ENCODE measurements around the gene RBPMS2.

RBPMS2 gene

GRCh38 chr15:64717130-64717529, 58.3 kb downstream of the RBPMS2 start:
- no peak for DNase-seq

- no peak for DNase-seq
These were observed 58.9 kb downstream of the RBPMS2 start for GRCh38 chr15:64716452-64716851.

- no peak for DNase-seq
These were observed 61.8 kb downstream of the RBPMS2 start for GRCh38 chr15:64713592-64713991.

- no peak for DNase-seq
These were observed 63.0 kb downstream of the RBPMS2 start for GRCh38 chr15:64712353-64712752.

GRCh38 chr15:64710676-64711428, 64.5 kb downstream of the RBPMS2 start:
- DNase-seq, result no peak

GRCh38 chr15:64706011-64706911, 69.1 kb downstream of the RBPMS2 start:
- DNase-seq, result no peak

- no peak for DNase-seq
These were observed 70.4 kb downstream of the RBPMS2 start for GRCh38 chr15:64705006-64705405.

- no peak for DNase-seq
These were observed 71.8 kb downstream of the RBPMS2 start for GRCh38 chr15:64703632-64703959.

GRCh38 chr15:64702816-64703631, 72.4 kb downstream of the RBPMS2 start:
- DNase-seq, result peak; percentile 93

GRCh38 chr15:64701482-64702184, 73.8 kb downstream of the RBPMS2 start:
- no peak for DNase-seq

DNA sequence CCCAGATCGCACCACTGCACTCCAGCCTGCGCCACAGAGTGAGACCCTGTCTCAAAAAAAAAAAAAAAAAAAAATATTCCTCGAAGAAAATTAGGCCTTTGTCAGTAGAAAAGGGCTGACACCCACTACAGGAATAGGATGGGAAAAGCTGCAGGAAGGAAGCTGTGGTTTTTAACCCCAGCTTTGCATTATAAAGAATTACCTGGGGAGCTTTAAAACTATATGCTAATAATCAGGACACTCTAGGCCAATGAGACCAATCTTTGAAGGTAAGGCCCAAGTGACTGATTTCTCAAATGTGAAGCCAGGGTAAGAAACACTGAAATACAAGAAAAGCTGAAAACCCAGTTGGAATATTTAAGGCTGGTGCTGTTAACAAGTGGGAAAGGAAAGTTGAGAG, 74.3 kb downstream of the RBPMS2 start:
- DNase-seq, result no peak

GRCh38 chr15:64699751-64700388, 75.5 kb downstream of the RBPMS2 start:
- no peak for DNase-seq

DNA sequence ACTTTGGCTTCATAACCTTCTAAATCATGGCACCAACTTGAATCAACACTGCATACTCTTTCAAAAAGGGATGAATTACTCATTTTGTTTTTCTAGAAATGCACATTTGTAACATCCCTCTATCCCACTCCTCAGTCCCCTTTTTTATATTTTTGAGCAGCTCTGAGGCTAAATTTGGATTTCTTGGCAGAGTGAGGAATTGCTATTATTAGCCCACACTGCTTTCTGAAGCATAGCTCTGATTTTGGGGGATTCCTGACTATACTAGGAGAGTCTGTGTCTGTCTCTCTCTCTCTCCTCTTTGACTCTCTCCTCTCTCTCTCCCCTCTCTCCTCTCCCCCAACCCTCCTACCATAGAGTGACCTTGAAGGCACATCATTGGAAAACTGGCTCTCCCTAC, 76.6 kb downstream of the RBPMS2 start:
- DNase-seq, result no peak

GRCh38 chr15:64697911-64698369, 77.4 kb downstream of the RBPMS2 start:
- DNase-seq, result no peak

- no peak for DNase-seq
These were observed 78.9 kb downstream of the RBPMS2 start for GRCh38 chr15:64696481-64696880.

DNA sequence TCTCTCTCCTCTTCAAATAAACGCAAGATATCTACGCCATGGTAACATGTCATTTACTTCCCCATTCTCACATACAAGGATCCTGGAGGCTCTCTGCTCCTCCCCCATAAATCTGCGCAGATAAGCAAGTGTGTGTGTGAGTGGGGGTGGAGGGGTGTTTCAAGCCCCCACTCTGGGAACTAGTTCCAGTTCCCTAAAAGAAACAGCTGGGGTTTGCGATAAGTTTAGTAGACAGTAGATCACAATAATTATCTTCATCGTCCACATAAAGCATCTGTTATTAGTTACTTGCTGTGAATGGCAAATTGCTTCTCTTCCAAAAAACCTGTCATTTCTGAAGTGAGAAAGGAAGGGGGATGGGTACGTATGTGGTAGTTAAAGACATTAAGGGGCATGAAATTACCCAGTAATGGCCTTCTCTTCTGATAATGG, 79.8 kb downstream of the RBPMS2 start:
- DNase-seq, result no peak

DNA sequence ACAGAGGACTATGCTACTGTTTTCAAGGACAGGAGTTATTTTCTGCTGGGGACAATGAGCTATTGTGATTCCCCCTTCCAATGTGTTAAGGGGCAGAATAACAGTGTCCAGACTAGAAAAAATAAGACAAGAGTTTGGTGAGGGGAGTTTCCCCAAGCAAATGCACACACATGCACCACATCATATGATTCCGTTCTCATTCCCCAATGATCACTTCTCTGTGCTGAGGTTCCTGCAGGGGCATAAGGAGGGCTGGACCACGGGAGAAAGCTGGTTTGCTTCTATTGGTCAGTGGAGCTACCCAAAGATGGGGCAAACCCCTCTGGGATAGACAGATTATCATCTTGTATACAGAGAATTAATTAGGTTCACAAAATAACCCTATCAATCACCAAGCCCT, 80.6 kb downstream of the RBPMS2 start:
- DNase-seq, result no peak

- no peak for DNase-seq
These were observed 82.3 kb downstream of the RBPMS2 start for GRCh38 chr15:64693134-64693533.

DNA sequence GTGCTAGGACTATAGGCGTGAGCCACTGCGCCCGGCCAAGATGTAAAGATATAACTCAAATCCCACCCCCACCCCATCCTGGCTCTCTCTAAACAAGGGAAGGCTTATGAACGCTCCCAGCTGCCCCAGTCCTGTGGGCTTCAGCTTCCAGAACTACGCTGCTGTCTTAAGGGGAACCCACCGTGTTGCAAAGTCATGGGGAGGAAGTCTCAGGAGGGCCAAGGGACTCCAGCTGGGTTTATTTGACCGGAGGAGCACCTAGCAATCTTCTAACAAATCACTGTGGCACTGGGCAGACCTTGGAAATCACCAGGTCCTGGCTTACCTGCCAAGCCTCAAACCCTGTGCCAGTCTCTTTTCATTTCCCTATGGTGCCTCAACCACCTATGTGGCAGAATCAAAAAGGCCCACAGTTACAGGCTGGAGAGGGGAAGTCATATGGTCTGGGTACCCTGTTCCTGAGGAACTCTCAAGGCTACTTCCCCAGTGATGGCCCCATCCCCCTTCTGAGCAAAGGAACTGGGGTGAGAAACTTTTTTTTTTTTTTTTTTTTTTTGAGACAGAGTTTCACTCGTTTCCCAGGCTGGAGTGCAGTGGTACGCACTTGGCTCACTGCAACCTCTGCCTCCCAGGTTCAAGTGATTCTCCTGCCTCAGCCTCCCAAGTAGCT, 83.4 kb downstream of the RBPMS2 start:
- no peak for DNase-seq

DNA sequence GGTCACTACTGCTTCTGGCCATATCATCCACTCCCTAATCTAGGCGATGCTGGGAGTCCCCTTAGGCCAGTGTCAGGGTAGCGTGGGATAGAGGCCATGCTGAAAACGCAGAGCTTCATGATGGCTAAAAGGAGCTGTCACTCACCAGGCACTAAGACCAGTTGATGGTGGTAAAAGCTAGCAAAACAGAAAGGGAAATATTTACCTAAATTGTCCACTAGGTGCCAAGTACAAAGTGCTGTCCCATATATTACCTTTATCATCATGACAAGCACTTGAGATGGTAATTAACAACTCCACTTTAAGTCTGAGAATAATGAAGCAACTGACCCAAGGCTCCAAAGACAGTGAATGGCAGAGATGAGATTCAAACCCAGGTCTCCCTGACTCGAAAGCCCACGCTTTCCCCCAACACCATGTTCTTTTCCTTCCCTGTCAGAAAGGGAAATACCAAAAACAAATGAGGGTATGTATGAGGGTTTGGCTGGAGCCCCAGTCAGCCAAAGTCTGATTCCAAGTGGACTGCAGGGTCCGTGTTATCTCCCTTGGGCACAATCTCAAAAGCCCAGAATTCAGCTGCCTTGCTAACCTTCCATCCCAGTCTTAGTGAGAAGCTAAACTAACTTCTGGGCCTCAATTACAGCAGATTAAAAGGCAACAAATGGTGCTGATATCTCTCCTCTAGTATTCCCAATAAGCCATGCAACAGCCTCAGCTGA, 84.7 kb downstream of the RBPMS2 start:
- no peak for DNase-seq

GRCh38 chr15:64690008-64690407, 85.4 kb downstream of the RBPMS2 start:
- no peak for DNase-seq
